CD4-positive, alpha-beta memory T cell (primary cell): ENCODE results near the gene CAT. TPM values are rescaled to one million over a fixed set of nuclear protein-coding genes. Genes with fewer than 3 reads are reported as not detected.

Experiments
- CTCF ChIA-PET: fragments of 350-600 bp; sonication (Branson Sonifier 250); formaldehyde crosslinking; loops from one replicate; lab custom pipeline; 2021; ENCODE audit warnings: inconsistent platforms; ENCODE audit not compliant: partially characterized antibody; lab: Charles Lee
- POLR2A ChIA-PET: fragments of 350-600 bp; sonication (Branson Sonifier 250); formaldehyde crosslinking; loops from one replicate; lab custom pipeline; 2021; ENCODE audit not compliant: partially characterized antibody; lab: Charles Lee
- DNase-seq, 5 donors: peaks; one replicate each; pipeline versions ENCODE4 v3.0.0 to v3.0.0-alpha.2; 2020 to 2022; ENCODE audit warnings: mixed read lengths in 1 of 5
- H3K27ac ChIP-seq: one replicate; pipeline ENCODE4 v1.7.0; 2013; ENCODE audit warnings: low read depth, low read length
- H3K27me3 ChIP-seq: 2 replicates; pipeline ENCODE4 v1.7.0; 2013; ENCODE audit warnings: mild to moderate bottlenecking, low read length, moderate library complexity; ENCODE audit not compliant: insufficient read depth
- H3K36me3 ChIP-seq: 2 replicates; pipeline ENCODE4 v1.7.0; 2013; ENCODE audit warnings: mild to moderate bottlenecking, low read length, moderate library complexity; ENCODE audit not compliant: insufficient read depth
- H3K4me1 ChIP-seq: 2 replicates; pipeline ENCODE4 v1.7.0; 2013; ENCODE audit warnings: mild to moderate bottlenecking, low read length, moderate library complexity; ENCODE audit not compliant: insufficient read depth
- H3K4me3 ChIP-seq, 2 donors: one replicate each; pipeline ENCODE4 v1.7.0; 2013; ENCODE audit warnings: low read length in 2 of 2, mild to moderate bottlenecking in 1 of 2
- H3K9me3 ChIP-seq, 2 donors: one replicate each; pipeline ENCODE4 v1.7.0; 2013; ENCODE audit warnings: low read length in 2 of 2, control low read depth in 1 of 2; ENCODE audit not compliant: control insufficient read depth in 1 of 2
- H3K27ac Mint-ChIP-seq, 7 donors: one replicate each; pipeline ENCODE4 v1.8.0; 2020 to 2021; ENCODE audit warnings: mixed read lengths in 7 of 7, mild to moderate bottlenecking in 6 of 7, inconsistent platforms in 3 of 7, moderate library complexity in 3 of 7
- H3K27me3 Mint-ChIP-seq, 2 donors: one replicate each; pipeline ENCODE4 v1.8.0; 2020 to 2021; ENCODE audit warnings: mixed read lengths in 2 of 2
- H3K36me3 Mint-ChIP-seq, 2 donors: one replicate each; pipeline ENCODE4 v1.8.0; 2020 to 2021; ENCODE audit warnings: mixed read lengths in 2 of 2, inconsistent platforms in 1 of 2, mild to moderate bottlenecking in 1 of 2
- H3K4me1 Mint-ChIP-seq, 4 donors: one replicate each; pipeline ENCODE4 v1.8.0; 2020 to 2021; ENCODE audit warnings: mixed read lengths in 4 of 4, mild to moderate bottlenecking in 1 of 4
- H3K4me3 Mint-ChIP-seq, 8 donors: one replicate each; pipeline ENCODE4 v1.8.0; 2020 to 2021; ENCODE audit warnings: mixed read lengths in 8 of 8, mild to moderate bottlenecking in 7 of 8, moderate library complexity in 6 of 8, inconsistent platforms in 3 of 8
- H3K9me3 Mint-ChIP-seq, 8 donors: one replicate each; pipeline ENCODE4 v1.8.0; 2020 to 2021; ENCODE audit warnings: mixed read lengths in 8 of 8, mild to moderate bottlenecking in 5 of 8, inconsistent platforms in 3 of 8, moderate library complexity in 1 of 8
- intact Hi-C: fragments of 100-400 bp; cut with micrococcal nuclease; formaldehyde crosslinking; loops from one replicate; pipeline ENCODE4 v1.15.1; 2023
- polyA plus RNA-seq, 2 donors: library from polyadenylated mRNA; unstranded; fragments of 300-500 nt; fragmentation: Illumina TruSeq; gene quantifications; one replicate each; pipeline ENCODE4 v1.2.3, GENCODE V29; 2021
- total RNA-seq, 2 experiments: library from RNA; stranded (reverse); gene quantifications; one replicate each; pipeline ENCODE4 v1.2.3, GENCODE V29; 2021

The CAT gene
- total and polyA plus RNA-seq, 4 experiments from 2014 or later, result 35.1 to 156 (median 59.7) TPM

- H3K27ac Mint-ChIP-seq, result no peak overlapping the region
- CTCF ChIA-PET, result no interaction called here
- POLR2A ChIA-PET, result no interaction called here
- H3K27ac ChIP-seq, result no peak overlapping the region
- DNase-seq, result no peak
- no peaks in the 10 kb centered on the region for H3K9me3 ChIP-seq
- no peaks in the 10 kb centered on the region for H3K27me3 ChIP-seq
- H3K36me3 ChIP-seq, result no peaks in the 10 kb centered on the region
- peaks cover 0 to 1% (median 0%) of the 10 kb centered on the region in 4 donors for H3K4me1 Mint-ChIP-seq
- intact Hi-C loops, result no loop called here
- no peaks in the 10 kb centered on the region for H3K36me3 Mint-ChIP-seq
- H3K4me3 Mint-ChIP-seq, result no peak overlapping the region
- no peaks in the 10 kb centered on the region for H3K27me3 Mint-ChIP-seq
- H3K9me3 Mint-ChIP-seq, result no peaks in the 10 kb centered on the region
- no peaks in the 10 kb centered on the region for H3K4me1 ChIP-seq
- H3K4me3 ChIP-seq, result no peak overlapping the region
These were observed 71.5 kb downstream of the CAT start for GRCh38 chr11:34510218-34510617.

GRCh38 chr11:34510673-34511072 is 71.9 kb downstream of the CAT start:
- H3K36me3 ChIP-seq, result no peaks in the 10 kb centered on the region
- no peak overlapping the region for H3K4me3 Mint-ChIP-seq
- H3K4me1 Mint-ChIP-seq, result peaks cover 0 to 1% (median 0%) of the 10 kb centered on the region in 4 donors
- H3K27ac Mint-ChIP-seq, result no peak overlapping the region
- POLR2A ChIA-PET, result no interaction called here
- no peaks in the 10 kb centered on the region for H3K9me3 ChIP-seq
- H3K9me3 Mint-ChIP-seq, result no peaks in the 10 kb centered on the region
- no peaks in the 10 kb centered on the region for H3K27me3 Mint-ChIP-seq
- CTCF ChIA-PET, result no interaction called here
- H3K27ac ChIP-seq, result no peak overlapping the region
- intact Hi-C loops, result no loop called here
- H3K27me3 ChIP-seq, result no peaks in the 10 kb centered on the region
- H3K4me1 ChIP-seq, result no peaks in the 10 kb centered on the region
- H3K4me3 ChIP-seq, result no peak overlapping the region
- no peaks in the 10 kb centered on the region for H3K36me3 Mint-ChIP-seq
- DNase-seq, result no peak

GRCh38 chr11:34512840-34513681 is 74.3 kb downstream of the CAT start:
- intact Hi-C loops, result loop anchor here (1.0 kb wide), 1 partner anchor 879 kb away; no protein-coding TSS in a partner anchor
- Histone ChIP-seq H3K4me3 (no peak overlapping the region), H3K36me3 (no peaks in the 10 kb centered on the region), H3K27me3 (no peaks in the 10 kb centered on the region), H3K4me1 (no peaks in the 10 kb centered on the region), H3K9me3 (no peaks in the 10 kb centered on the region), H3K27ac (no peak overlapping the region)
- ChIA-PET POLR2A (interaction anchor here (1.0 kb wide), 1 partner anchor 22 kb away, joined by 3 read pairs; no protein-coding TSS in a partner anchor), CTCF (interaction anchor here (0.6 to 2.3 kb wide), 14 partner anchors 8 to 878 kb away, joined by 3 to 9 read pairs (median 4); no protein-coding TSS in a partner anchor)
- Mint-ChIP-seq H3K9me3 (no peaks in the 10 kb centered on the region), H3K36me3 (no peaks in the 10 kb centered on the region), H3K4me1 (peaks cover 0 to 1% (median 0%) of the 10 kb centered on the region in 4 donors), H3K27me3 (peaks cover 0 to under 1% of the 10 kb centered on the region in 2 donors), H3K27ac (no peak overlapping the region), H3K4me3 (no peak overlapping the region)
- DNase-seq, result peak in 4 of 5 donors; percentile 16 to 20 (median 18)

- Histone ChIP-seq H3K4me1 (no peaks in the 10 kb centered on the region), H3K9me3 (no peaks in the 10 kb centered on the region), H3K4me3 (no peak within 1 kb of the TSS), H3K27me3 (no peaks in the 10 kb centered on the region), H3K27ac (no peak within 1 kb of the TSS), H3K36me3 (no peaks in the 10 kb centered on the region)
- peaks cover 0 to 1% (median 0%) of the 10 kb centered on the region in 4 donors for H3K4me1 Mint-ChIP-seq
- CTCF ChIA-PET, result interaction anchor here (0.9 to 2.3 kb wide), 9 partner anchors 9 to 878 kb away, joined by 3 to 9 read pairs (median 4); no protein-coding TSS in a partner anchor
- H3K9me3 Mint-ChIP-seq, result no peaks in the 10 kb centered on the region
- no peak within 1 kb of the TSS for H3K4me3 Mint-ChIP-seq
- DNase-seq, result no peak
- intact Hi-C loops, result loop anchor here (1.0 kb wide), 1 partner anchor 878 kb away; no protein-coding TSS in a partner anchor
- no peak within 1 kb of the TSS for H3K27ac Mint-ChIP-seq
- peaks cover 0 to 1% of the 10 kb centered on the region in 2 donors for H3K27me3 Mint-ChIP-seq
- no peaks in the 10 kb centered on the region for H3K36me3 Mint-ChIP-seq
- POLR2A ChIA-PET, result no interaction called here
These were observed 75.1 kb downstream of the CAT start, which contains the start of gene ELF5 for GRCh38 chr11:34513682-34514449. Gene ELF5 (minus strand): TSS chr11:34513794. CDS start chr11:34505749, 8,045 bp downstream.

- DNase-seq, result no peak
- ChIA-PET CTCF (interaction anchor here (1.1 to 2.1 kb wide), 2 partner anchors 9 to 22 kb away, joined by 3 to 6 read pairs; no protein-coding TSS in a partner anchor), POLR2A (no interaction called here)
- intact Hi-C loops, result no loop called here
- no peak overlapping the region for H3K4me3 ChIP-seq
- no peaks in the 10 kb centered on the region for H3K27me3 ChIP-seq
- H3K4me1 Mint-ChIP-seq, result peaks cover 0 to 1% (median 0%) of the 10 kb centered on the region in 4 donors
- H3K27me3 Mint-ChIP-seq, result peaks cover 1 to 2% of the 10 kb centered on the region in 2 donors
- H3K4me3 Mint-ChIP-seq, result no peak overlapping the region
- H3K36me3 Mint-ChIP-seq, result no peaks in the 10 kb centered on the region
- H3K27ac Mint-ChIP-seq, result no peak overlapping the region
- no peaks in the 10 kb centered on the region for H3K9me3 ChIP-seq
- no peaks in the 10 kb centered on the region for H3K9me3 Mint-ChIP-seq
- H3K27ac ChIP-seq, result no peak overlapping the region
- H3K36me3 ChIP-seq, result no peaks in the 10 kb centered on the region
- H3K4me1 ChIP-seq, result no peaks in the 10 kb centered on the region
These were observed 75.9 kb downstream of the CAT start for GRCh38 chr11:34514597-34514996.

- Mint-ChIP-seq H3K4me3 (no peak overlapping the region), H3K36me3 (no peaks in the 10 kb centered on the region), H3K4me1 (peaks cover 0 to 1% (median 0%) of the 10 kb centered on the region in 4 donors), H3K27ac (no peak overlapping the region), H3K9me3 (no peaks in the 10 kb centered on the region), H3K27me3 (peaks cover 1 to 2% of the 10 kb centered on the region in 2 donors)
- DNase-seq, result no peak
- ChIA-PET CTCF (no interaction called here), POLR2A (no interaction called here)
- Histone ChIP-seq H3K4me1 (no peaks in the 10 kb centered on the region), H3K9me3 (no peaks in the 10 kb centered on the region), H3K36me3 (no peaks in the 10 kb centered on the region), H3K27ac (no peak overlapping the region), H3K27me3 (no peaks in the 10 kb centered on the region), H3K4me3 (no peak overlapping the region)
- intact Hi-C loops, result no loop called here
These were observed 77.7 kb downstream of the CAT start for GRCh38 chr11:34516247-34517040.
